Heart left ventricle (tissue), 16 donors: ENCODE measurements around the gene ECHS1. TPM values are rescaled to one million over a fixed set of nuclear protein-coding genes. Genes with fewer than 3 reads are reported as not detected.

Experiments
- ATAC-seq, 4 donors: fragments of 200-7000 bp; cut with Tn5 transposase; one replicate each; pipeline ENCODE4 v1.9.1; 2020 to 2022; ENCODE audit warnings: moderate library complexity in 4 of 4, mild to moderate bottlenecking in 3 of 4, moderate number of reproducible peaks in 1 of 4
- DNase-seq, 5 donors: peaks; one replicate each; pipeline ENCODE4 v3.0.0-alpha.2; 2020
- H3K27ac ChIP-seq, 12 donors: fragments of 200-600 bp; sonication (generic) in 4 of 12; one replicate each; pipeline versions ENCODE4 v1.5.0 to v1.8.0; 2016 to 2022; ENCODE audit warnings: mild to moderate bottlenecking in 2 of 12
- H3K27me3 ChIP-seq, 9 donors: fragments of 200-600 bp; sonication (generic) in 2 of 9; one replicate each; pipeline versions ENCODE4 v1.5.1 to v1.8.0; 2016 to 2022; ENCODE audit warnings: mild to moderate bottlenecking in 3 of 9
- H3K36me3 ChIP-seq, 9 donors: fragments of 200-600 bp; sonication (generic) in 2 of 9; one replicate each; pipeline versions ENCODE4 v1.5.0 to v1.8.0; 2018 to 2022; ENCODE audit warnings: mild to moderate bottlenecking in 2 of 9
- H3K4me1 ChIP-seq, 12 donors: fragments of 200-600 bp; sonication (generic) in 4 of 12; one replicate each; pipeline versions ENCODE4 v1.5.0 to v1.8.0; 2016 to 2022; ENCODE audit warnings: mild to moderate bottlenecking in 3 of 12
- H3K4me3 ChIP-seq, 12 donors: fragments of 200-600 bp; sonication (generic) in 4 of 12; one replicate each; pipeline versions ENCODE4 v1.5.0 to v1.8.0; 2017 to 2022; ENCODE audit warnings: mild to moderate bottlenecking in 9 of 12, moderate library complexity in 4 of 12
- H3K9me3 ChIP-seq, 12 donors: fragments of 200-600 bp; sonication (generic) in 4 of 12; one replicate each; pipeline versions ENCODE4 v1.5.0 to v1.8.0; 2016 to 2022; ENCODE audit warnings: mild to moderate bottlenecking in 1 of 12
- POLR2A ChIP-seq, 2 donors: fragments of 450-650 bp; IDR thresholded peaks; one replicate each; pipeline ENCODE4 v1.6.1; 2017; ENCODE audit warnings: antibody characterized with exemption in 2 of 2, mild to moderate bottlenecking in 2 of 2, moderate library complexity in 2 of 2
- WGBS, 4 donors: extraction: QIAGEN DNeasy Blood & Tissue Kit in 2 of 4; methylation state at CpG; one replicate each; pipeline versions ENCODE4 v1.1.5 to v1.1.7; 2013 to 2018; 5-methylcytosine and 5-hydroxymethylcytosine counted together
- intact Hi-C, 10 donors: fragments of 100-400 bp; cut with DNase I; formaldehyde crosslinking; loops; one replicate each; pipeline versions ENCODE4 v1.11.1 to v1.14.2; 2022
- polyA plus RNA-seq, 2 donors: library from polyadenylated mRNA; stranded (reverse); fragments of 200-250 nt; gene quantifications; one replicate each; pipeline ENCODE4 v1.2.3, GENCODE V29; 2013
- total RNA-seq, 9 donors: library from RNA; depleted of rRNA in 2 of 9; stranded (reverse); fragments of >200 nt in 2 of 9; fragmentation: NEBNext Ultra II Directional in 3 of 9; extraction: Animal tissue kit (Norgen Biotek cat#: 25700) in 3 of 9; gene quantifications; one replicate each; pipeline versions ENCODE4 v1.1.0 to v1.2.4, GENCODE V29; 2016 to 2023
- TF ChIP-seq, protein P1 (sequence below), 12 donors: fragments of 200-600 bp; sonication (generic) in 4 of 12; IDR thresholded peaks; one replicate each; pipeline versions ENCODE4 v1.5.0 to v1.8.0; 2018 to 2022; ENCODE audit warnings: antibody characterized with exemption in 12 of 12, mild to moderate bottlenecking in 5 of 12
- donor health status: ischemic (EF 13 %, LVEDD 7.1; RV severe dilation, severe dysfunction).
- donor health status: healthy with polysubstance abuse.
- donor health status: DM: no; HTN: yes; CAD: no.
- donor health status: DM: no; HTN: no; CAD: no.
- donor health status: ischemic (EF 25% LVEDD 6.9; RV normal size, moderate dysfunction).
- donor health status: ischemic (EF 25% LVEDD 5.7; RV mildly dilated, moderate dysfunction).
- donor health status: healthy.
- donor health status: DM: yes; HTN: yes; CAD: no.
- donor health status: ischemic (EF 35%, LVEDD 5.7; RV mildly dilated, moderate dysfunction).
- donor health status: nonischemic (EF 11% LVEDD 7.7; RV severe dilation, severe dysfunction).
- donor health status: DM: yes; HTN: yes; CAD: no.
- donor health status: PGD.
- donor health status: ischemic (EF 29% LVEDD 5.4; RV normal size, mild dysfunction).
- donor health status: nonischemic (EF 23%, LVEDD 6.1; RV moderate dilation, normal function).

ECHS1 gene
- total and polyA plus RNA-seq, 11 donors, result 132 to 303 (median 201) TPM

GRCh38 chr10:133385214-133385613 lies 12.1 kb upstream of the ECHS1 start:
- DNase-seq, result peak in 1 of 5 donors; percentile 3
- intact Hi-C loops, result no loop called here
- WGBS, 4 donors, result 86 to 99% (median 94%) methylated on average over 2 of the region's 2 CpGs
- Histone ChIP-seq H3K4me3 (no peak overlapping the region), H3K36me3 (peaks cover 0 to 10% (median 3%) of the 10 kb centered on the region in 9 donors), H3K27me3 (no peaks in the 10 kb centered on the region), H3K4me1 (peaks cover 0 to 27% (median 0%) of the 10 kb centered on the region in 12 donors), H3K9me3 (no peaks in the 10 kb centered on the region), H3K27ac (no peak overlapping the region)
- TF ChIP-seq POLR2A (IDR thresholded peaks at IDR 0.05), result no peak
- TF ChIP-seq, protein P1, sequence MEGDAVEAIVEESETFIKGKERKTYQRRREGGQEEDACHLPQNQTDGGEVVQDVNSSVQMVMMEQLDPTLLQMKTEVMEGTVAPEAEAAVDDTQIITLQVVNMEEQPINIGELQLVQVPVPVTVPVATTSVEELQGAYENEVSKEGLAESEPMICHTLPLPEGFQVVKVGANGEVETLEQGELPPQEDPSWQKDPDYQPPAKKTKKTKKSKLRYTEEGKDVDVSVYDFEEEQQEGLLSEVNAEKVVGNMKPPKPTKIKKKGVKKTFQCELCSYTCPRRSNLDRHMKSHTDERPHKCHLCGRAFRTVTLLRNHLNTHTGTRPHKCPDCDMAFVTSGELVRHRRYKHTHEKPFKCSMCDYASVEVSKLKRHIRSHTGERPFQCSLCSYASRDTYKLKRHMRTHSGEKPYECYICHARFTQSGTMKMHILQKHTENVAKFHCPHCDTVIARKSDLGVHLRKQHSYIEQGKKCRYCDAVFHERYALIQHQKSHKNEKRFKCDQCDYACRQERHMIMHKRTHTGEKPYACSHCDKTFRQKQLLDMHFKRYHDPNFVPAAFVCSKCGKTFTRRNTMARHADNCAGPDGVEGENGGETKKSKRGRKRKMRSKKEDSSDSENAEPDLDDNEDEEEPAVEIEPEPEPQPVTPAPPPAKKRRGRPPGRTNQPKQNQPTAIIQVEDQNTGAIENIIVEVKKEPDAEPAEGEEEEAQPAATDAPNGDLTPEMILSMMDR (IDR thresholded peaks at IDR 0.05), result no peak
- no peak for ATAC-seq

- DNase-seq (peak in 1 of 5 donors; percentile 11), ATAC-seq (no peak)
- no peaks in the 10 kb centered on the region for H3K9me3 ChIP-seq
- TF ChIP-seq, protein P1 (IDR thresholded peaks at IDR 0.05), result no peak
- no peak for TF ChIP-seq POLR2A (IDR thresholded peaks at IDR 0.05)
- H3K36me3 ChIP-seq, result peaks cover 0 to 10% (median 1%) of the 10 kb centered on the region in 9 donors
- intact Hi-C loops, result no loop called here
- WGBS, 4 donors, result 91 to 94% (median 92%) methylated on average over 13 of the region's 13 CpGs
- no peaks in the 10 kb centered on the region for H3K27me3 ChIP-seq
- H3K27ac ChIP-seq, result no peak overlapping the region
- H3K4me1 ChIP-seq, result peaks cover 0 to 24% (median 6%) of the 10 kb centered on the region in 12 donors
- no peak overlapping the region for H3K4me3 ChIP-seq
Measured at GRCh38 chr10:133384071-133384470, 10.9 kb upstream of the ECHS1 start.

DNA sequence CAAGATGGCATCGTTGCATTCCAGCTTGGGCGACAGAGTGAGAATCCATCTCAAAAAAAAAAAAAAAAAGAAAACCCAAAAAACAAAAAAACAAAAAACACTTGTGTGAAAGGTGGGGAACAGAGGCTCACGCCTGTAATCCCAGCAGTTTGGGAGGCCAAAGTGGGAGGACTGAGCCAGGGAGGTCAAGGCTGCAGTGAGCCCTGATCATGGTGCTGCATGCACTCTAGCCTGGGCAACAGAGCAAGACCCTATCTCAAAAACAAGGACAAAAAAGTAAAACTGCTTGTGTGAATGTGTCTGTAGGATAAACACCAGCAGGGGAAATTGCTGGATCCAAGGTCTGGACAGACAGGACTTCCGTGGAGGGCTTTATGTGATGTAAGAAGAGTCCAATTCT lies 10.4 kb upstream of the ECHS1 start:
- ATAC-seq (no peak), DNase-seq (no peak)
- Histone ChIP-seq H3K36me3 (peaks cover 0 to 10% (median 0%) of the 10 kb centered on the region in 9 donors), H3K9me3 (no peaks in the 10 kb centered on the region), H3K4me1 (peaks cover 0 to 20% (median 6%) of the 10 kb centered on the region in 12 donors), H3K4me3 (no peak overlapping the region), H3K27me3 (no peaks in the 10 kb centered on the region), H3K27ac (no peak overlapping the region)
- intact Hi-C loops, result no loop called here
- TF ChIP-seq POLR2A (IDR thresholded peaks at IDR 0.05), result no peak
- TF ChIP-seq, protein P1 (IDR thresholded peaks at IDR 0.05), result no peak
- WGBS, 4 donors, result 92 to 96% (median 95%) methylated on average over 4 of the region's 4 CpGs

GRCh38 chr10:133381036-133381435 lies 7.9 kb upstream of the ECHS1 start:
- no peak for DNase-seq
- Histone ChIP-seq H3K27ac (no peak overlapping the region), H3K9me3 (no peaks in the 10 kb centered on the region), H3K27me3 (no peaks in the 10 kb centered on the region), H3K4me1 (peaks cover 0 to 25% (median 12%) of the 10 kb centered on the region in 12 donors), H3K4me3 (no peak overlapping the region), H3K36me3 (peaks cover 0 to 10% (median 0%) of the 10 kb centered on the region in 9 donors)
- intact Hi-C loops, result no loop called here
- 90 to 97% (median 92%) methylated on average over 7 to 8 of the region's 8 CpGs for WGBS, 4 donors
- ATAC-seq, result no peak
- TF ChIP-seq, protein P1 (IDR thresholded peaks at IDR 0.05), result no peak
- no peak for TF ChIP-seq POLR2A (IDR thresholded peaks at IDR 0.05)
